ENCODE data around the gene ASB12. TPM values are rescaled to one million over a fixed set of nuclear protein-coding genes. Genes with fewer than 3 reads are reported as not detected.

ASB12 gene
- total RNA-seq, 2 experiments from 2014 or later: not detected

Other genes with a start within 250 kb of the ASB12 start
- gene AMER1, start 24.9 kb downstream of the ASB12 start, total RNA-seq: 1 to 10 TPM; 4.2 TPM
- 1 to 10 TPM; 4.9 to 5.0 TPM for gene MTMR8, start 164.8 kb upstream of the ASB12 start, total RNA-seq

All from activated CD4-positive, alpha-beta T cell treated with anti-CD3 and anti-CD28 coated beads, Interleukin-2, amount 10 ng/mL, durations not matched to agents 7 days and 5 days (primary cell).